Urinary bladder (tissue), 4 donors: Measurements from ENCODE around the gene RBM20. TPM values are rescaled to one million over a fixed set of nuclear protein-coding genes. Genes with fewer than 3 reads are reported as not detected.

Experiments used
- DNase-seq: peaks from one replicate; pipeline ENCODE4 v3.0.0-alpha.2; 2015; ENCODE audit errors: extremely low spot score
- H3K27ac ChIP-seq: one replicate; pipeline ENCODE4 v1.5.1; 2013; ENCODE audit warnings: low read depth, mild to moderate bottlenecking, moderate library complexity
- H3K36me3 ChIP-seq: one replicate; pipeline ENCODE4 v1.6.1; 2013; ENCODE audit warnings: mild to moderate bottlenecking, moderate library complexity; ENCODE audit not compliant: insufficient read depth
- H3K4me1 ChIP-seq: one replicate; pipeline ENCODE4 v1.6.1; 2013; ENCODE audit warnings: mild to moderate bottlenecking, moderate library complexity; ENCODE audit not compliant: insufficient read depth
- H3K4me3 ChIP-seq: one replicate; pipeline ENCODE4 v1.5.1; 2013; ENCODE audit warnings: low read depth, low read length
- WGBS: extraction: QIAGEN DNeasy Blood & Tissue Kit; methylation state at CpG from one replicate; pipeline ENCODE4 v1.1.7; 2013; 5-methylcytosine and 5-hydroxymethylcytosine counted together
- polyA plus RNA-seq: library from polyadenylated mRNA; stranded (reverse); fragments of 200-250 nt; gene quantifications from one replicate; pipeline ENCODE4 v1.2.3, GENCODE V29; 2013
- total RNA-seq: library from RNA; depleted of rRNA; stranded (reverse); fragments of >200 nt; gene quantifications from one replicate; pipeline ENCODE4 v1.2.3, GENCODE V29; 2014
- donor health status: healthy with polysubstance abuse.
- donor health status: healthy.

RBM20 gene
- total and polyA plus RNA-seq, 2 donors, result 0.68 to 2.3 TPM

GRCh38 chr10:110804376-110804775, 160.2 kb downstream of the RBM20 start:
- Histone ChIP-seq H3K36me3 (no peaks in the 10 kb centered on the region), H3K4me1 (no peaks in the 10 kb centered on the region), H3K27ac (no peak overlapping the region), H3K4me3 (no peak overlapping the region)
- DNase-seq, result no peak
- WGBS, result 93% methylated on average over 1 of the region's 1 CpG

- H3K27ac ChIP-seq, result no peak overlapping the region
- DNase-seq, result no peak
- H3K36me3 ChIP-seq, result no peaks in the 10 kb centered on the region
- 73% methylated on average over 5 of the region's 5 CpGs for WGBS
- H3K4me1 ChIP-seq, result no peaks in the 10 kb centered on the region
- H3K4me3 ChIP-seq, result no peak overlapping the region
These were observed 161.2 kb downstream of the RBM20 start for GRCh38 chr10:110805292-110805691.

DNA sequence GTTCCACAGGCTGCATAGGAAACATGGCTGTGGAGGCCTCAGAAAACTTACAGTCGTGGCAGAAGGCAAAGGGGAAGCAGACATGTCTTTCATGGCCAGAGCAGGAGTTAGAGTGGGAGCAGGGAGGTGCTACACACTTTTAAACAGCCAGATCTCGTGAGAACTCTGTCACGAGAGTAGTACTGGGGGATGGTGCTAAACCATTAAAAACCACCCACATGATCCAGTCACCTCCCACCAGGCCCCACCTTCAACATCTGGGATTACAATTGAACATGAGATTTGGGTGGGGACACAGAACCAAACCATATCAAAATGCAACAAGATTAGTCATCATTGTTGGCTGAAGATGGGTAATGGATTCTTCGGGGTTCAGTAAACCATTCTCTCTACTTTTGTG, 162.2 kb downstream of the RBM20 start:
- no peaks in the 10 kb centered on the region for H3K36me3 ChIP-seq
- no peaks in the 10 kb centered on the region for H3K4me1 ChIP-seq
- DNase-seq, result no peak
- no peak overlapping the region for H3K4me3 ChIP-seq
- 65% methylated on average over 4 of the region's 4 CpGs for WGBS
- no peak overlapping the region for H3K27ac ChIP-seq

DNA sequence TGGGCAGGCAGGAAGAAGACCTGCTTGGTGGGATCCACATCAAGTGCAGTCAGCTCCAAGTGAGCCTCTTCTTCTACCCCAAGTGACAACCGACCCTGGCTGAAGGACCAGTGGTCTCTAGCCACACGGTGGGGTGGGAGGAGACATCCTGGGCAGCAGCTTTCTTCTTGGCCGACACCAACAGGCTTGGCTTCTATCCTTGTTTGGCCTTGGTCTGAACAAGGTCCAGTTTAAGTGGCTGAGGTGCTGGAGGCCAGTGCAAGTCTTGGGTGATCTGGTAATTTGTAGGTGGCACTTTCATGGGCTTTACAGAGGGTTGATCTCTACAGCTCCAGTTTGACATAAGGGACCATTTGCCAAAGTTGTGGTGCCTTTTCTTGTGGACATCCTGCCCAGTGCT, 164.0 kb downstream of the RBM20 start:
- no peak overlapping the region for H3K27ac ChIP-seq
- 81% methylated on average over 3 of the region's 3 CpGs for WGBS

GRCh38 chr10:110808615-110809014, 164.5 kb downstream of the RBM20 start:
- DNase-seq, result no peak
- Histone ChIP-seq H3K27ac (no peak overlapping the region), H3K4me3 (no peak overlapping the region), H3K36me3 (no peaks in the 10 kb centered on the region), H3K4me1 (no peaks in the 10 kb centered on the region)
- 81% methylated on average over 5 of the region's 5 CpGs for WGBS

More for the DNA sequence above, 164.0 kb downstream of the RBM20 start:
- no peak for DNase-seq
- no peaks in the 10 kb centered on the region for H3K4me1 ChIP-seq
- H3K36me3 ChIP-seq, result no peaks in the 10 kb centered on the region
- no peak overlapping the region for H3K4me3 ChIP-seq

DNA sequence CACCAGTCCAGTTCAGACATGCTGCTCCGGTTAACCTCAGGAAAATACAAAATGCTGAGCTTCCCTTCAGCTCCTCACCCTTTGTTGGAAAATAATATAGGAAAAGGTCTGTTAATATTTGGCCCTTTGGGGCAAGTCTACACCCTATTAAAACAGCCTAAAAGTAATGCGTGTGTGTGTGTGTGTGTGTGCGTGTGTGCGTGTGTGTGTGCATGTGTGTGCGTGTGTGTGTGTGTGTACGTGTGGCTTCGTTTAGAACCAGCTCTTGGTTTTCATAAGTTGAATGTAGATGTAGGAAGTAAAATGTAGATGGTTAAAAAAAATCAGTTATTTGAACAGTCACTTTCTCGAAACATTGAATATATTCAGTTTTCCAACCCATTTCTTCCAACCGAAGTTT, 166.5 kb downstream of the RBM20 start:
- no peak overlapping the region for H3K27ac ChIP-seq
- DNase-seq, result no peak
- WGBS, result 91% methylated on average over 9 of the region's 9 CpGs
- no peaks in the 10 kb centered on the region for H3K36me3 ChIP-seq
- no peak overlapping the region for H3K4me3 ChIP-seq
- H3K4me1 ChIP-seq, result no peaks in the 10 kb centered on the region

GRCh38 chr10:110811791-110812581, 167.8 kb downstream of the RBM20 start:
- WGBS, result 93% methylated on average over 23 of the region's 23 CpGs
- Histone ChIP-seq H3K36me3 (no peaks in the 10 kb centered on the region), H3K27ac (no peak overlapping the region), H3K4me3 (no peak overlapping the region), H3K4me1 (no peaks in the 10 kb centered on the region)
- DNase-seq, result no peak

- H3K4me3 ChIP-seq, result no peak overlapping the region
- no peaks in the 10 kb centered on the region for H3K4me1 ChIP-seq
- H3K27ac ChIP-seq, result no peak overlapping the region
- DNase-seq, result no peak
- no peaks in the 10 kb centered on the region for H3K36me3 ChIP-seq
- WGBS, result 91% methylated on average over 12 of the region's 12 CpGs
These were observed 168.4 kb downstream of the RBM20 start for GRCh38 chr10:110812583-110812982.

DNA sequence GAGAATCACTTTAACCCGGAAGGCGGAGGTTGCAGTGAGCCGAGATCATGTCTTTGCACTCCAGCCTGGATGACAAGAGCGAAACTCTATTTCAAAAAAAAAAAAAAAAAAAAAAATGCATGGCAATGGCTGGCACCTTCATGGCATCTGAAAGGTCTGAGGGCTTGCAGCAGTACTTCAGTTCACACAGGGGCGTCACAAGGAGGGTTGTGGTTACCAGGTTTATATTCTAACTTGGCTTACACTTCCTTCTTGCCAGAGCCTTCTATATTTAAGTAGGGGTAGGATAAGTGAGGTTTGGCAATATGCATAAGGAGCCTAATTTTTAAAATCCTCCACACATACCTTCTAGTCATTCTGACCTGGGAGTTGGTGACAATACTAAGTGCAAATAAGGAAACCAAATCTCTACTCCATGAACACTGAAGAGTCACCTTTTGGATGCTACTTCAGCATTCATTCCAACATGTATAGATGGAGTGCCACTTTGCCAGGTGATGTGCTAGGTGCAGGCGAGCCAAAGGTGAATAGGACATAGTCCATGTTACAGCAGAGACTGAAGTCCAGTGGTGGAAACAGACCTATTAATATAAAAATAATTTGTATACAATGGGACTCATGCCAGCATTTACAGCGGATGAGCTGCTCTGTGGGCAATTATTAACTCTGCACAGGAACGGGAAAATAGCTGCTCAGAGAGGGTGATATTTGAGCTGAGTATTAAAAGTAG, 169.8 kb downstream of the RBM20 start:
- Histone ChIP-seq H3K36me3 (no peaks in the 10 kb centered on the region), H3K4me1 (no peaks in the 10 kb centered on the region), H3K4me3 (no peak overlapping the region), H3K27ac (no peak overlapping the region)
- WGBS, result 86% methylated on average over 8 of the region's 8 CpGs
- no peak for DNase-seq

- H3K4me1 ChIP-seq, result no peaks in the 10 kb centered on the region
- DNase-seq, result no peak
- 52% methylated on average over 1 of the region's 1 CpG for WGBS
- no peak overlapping the region for H3K4me3 ChIP-seq
- no peak overlapping the region for H3K27ac ChIP-seq
- no peaks in the 10 kb centered on the region for H3K36me3 ChIP-seq
These were observed 171.3 kb downstream of the RBM20 start for GRCh38 chr10:110815354-110816004.

- no peaks in the 10 kb centered on the region for H3K4me1 ChIP-seq
- 59% methylated on average over 4 of the region's 4 CpGs for WGBS
- no peak overlapping the region for H3K4me3 ChIP-seq
- DNase-seq, result no peak
- H3K27ac ChIP-seq, result no peak overlapping the region
- H3K36me3 ChIP-seq, result no peaks in the 10 kb centered on the region
These were observed 173.5 kb downstream of the RBM20 start for GRCh38 chr10:110817614-110818013.

GRCh38 chr10:110818311-110819256, 174.4 kb downstream of the RBM20 start:
- Histone ChIP-seq H3K4me1 (no peaks in the 10 kb centered on the region), H3K27ac (peak overlapping the region; percentile 53), H3K4me3 (no peak overlapping the region), H3K36me3 (no peaks in the 10 kb centered on the region)
- WGBS, result 84% methylated on average over 8 of the region's 8 CpGs
- DNase-seq, result no peak

GRCh38 chr10:110820321-110820814, 176.2 kb downstream of the RBM20 start:
- Histone ChIP-seq H3K4me1 (no peaks in the 10 kb centered on the region), H3K4me3 (no peak overlapping the region), H3K27ac (no peak overlapping the region), H3K36me3 (no peaks in the 10 kb centered on the region)
- no peak for DNase-seq
- 28% methylated on average over 8 of the region's 8 CpGs for WGBS
